ENCODE results near the gene CAPN5. TPM values are rescaled to one million over a fixed set of nuclear protein-coding genes. Genes with fewer than 3 reads are reported as not detected.

Gene CAPN5
- total RNA-seq, 1 donor = 14.7 TPM

- no peak overlapping the region for H3K4me3 ChIP-seq (ENCODE audit: low read depth, low read length)
- TF ChIP-seq, protein P1, sequence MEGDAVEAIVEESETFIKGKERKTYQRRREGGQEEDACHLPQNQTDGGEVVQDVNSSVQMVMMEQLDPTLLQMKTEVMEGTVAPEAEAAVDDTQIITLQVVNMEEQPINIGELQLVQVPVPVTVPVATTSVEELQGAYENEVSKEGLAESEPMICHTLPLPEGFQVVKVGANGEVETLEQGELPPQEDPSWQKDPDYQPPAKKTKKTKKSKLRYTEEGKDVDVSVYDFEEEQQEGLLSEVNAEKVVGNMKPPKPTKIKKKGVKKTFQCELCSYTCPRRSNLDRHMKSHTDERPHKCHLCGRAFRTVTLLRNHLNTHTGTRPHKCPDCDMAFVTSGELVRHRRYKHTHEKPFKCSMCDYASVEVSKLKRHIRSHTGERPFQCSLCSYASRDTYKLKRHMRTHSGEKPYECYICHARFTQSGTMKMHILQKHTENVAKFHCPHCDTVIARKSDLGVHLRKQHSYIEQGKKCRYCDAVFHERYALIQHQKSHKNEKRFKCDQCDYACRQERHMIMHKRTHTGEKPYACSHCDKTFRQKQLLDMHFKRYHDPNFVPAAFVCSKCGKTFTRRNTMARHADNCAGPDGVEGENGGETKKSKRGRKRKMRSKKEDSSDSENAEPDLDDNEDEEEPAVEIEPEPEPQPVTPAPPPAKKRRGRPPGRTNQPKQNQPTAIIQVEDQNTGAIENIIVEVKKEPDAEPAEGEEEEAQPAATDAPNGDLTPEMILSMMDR (IDR thresholded peaks at IDR 0.05; ENCODE audit: insufficient read depth, low read depth, low read length) = no peak
- DNase-seq (ENCODE audit: low read depth) = no peak
Observed at GRCh38 chr11:77110836-77111235, 44.1 kb downstream of the CAPN5 start.

DNA sequence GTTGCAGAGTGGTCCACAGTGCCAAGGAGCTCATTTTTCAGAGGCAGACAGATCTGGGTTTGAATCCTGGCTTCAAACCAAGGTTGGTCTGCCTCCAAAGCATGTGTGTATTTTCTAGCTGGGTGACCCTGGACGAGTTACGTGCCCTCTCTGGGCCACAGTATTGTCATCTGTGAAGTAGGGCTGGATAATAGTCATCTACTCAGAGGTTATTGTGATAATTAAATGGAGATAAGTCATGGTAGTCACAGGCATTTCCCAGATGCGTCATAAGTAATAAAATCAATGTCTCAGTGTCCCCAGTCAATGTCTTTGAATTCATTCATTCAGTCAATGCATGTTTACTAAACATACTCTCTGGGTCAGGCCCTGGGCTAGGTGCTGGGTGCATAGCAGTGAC, 44.5 kb downstream of the CAPN5 start:
- TF ChIP-seq, protein P1 (IDR thresholded peaks at IDR 0.05; ENCODE audit: insufficient read depth, low read depth, low read length) = no peak
- H3K4me3 ChIP-seq (ENCODE audit: low read depth, low read length) = no peak overlapping the region
- peak; percentile 51 for DNase-seq (ENCODE audit: low read depth)

GRCh38 chr11:77111946-77112345, 45.2 kb downstream of the CAPN5 start:
- DNase-seq (ENCODE audit: low read depth) = no peak
- no peak overlapping the region for H3K4me3 ChIP-seq (ENCODE audit: low read depth, low read length)
- TF ChIP-seq, protein P1 (IDR thresholded peaks at IDR 0.05; ENCODE audit: insufficient read depth, low read depth, low read length) = no peak

DNA sequence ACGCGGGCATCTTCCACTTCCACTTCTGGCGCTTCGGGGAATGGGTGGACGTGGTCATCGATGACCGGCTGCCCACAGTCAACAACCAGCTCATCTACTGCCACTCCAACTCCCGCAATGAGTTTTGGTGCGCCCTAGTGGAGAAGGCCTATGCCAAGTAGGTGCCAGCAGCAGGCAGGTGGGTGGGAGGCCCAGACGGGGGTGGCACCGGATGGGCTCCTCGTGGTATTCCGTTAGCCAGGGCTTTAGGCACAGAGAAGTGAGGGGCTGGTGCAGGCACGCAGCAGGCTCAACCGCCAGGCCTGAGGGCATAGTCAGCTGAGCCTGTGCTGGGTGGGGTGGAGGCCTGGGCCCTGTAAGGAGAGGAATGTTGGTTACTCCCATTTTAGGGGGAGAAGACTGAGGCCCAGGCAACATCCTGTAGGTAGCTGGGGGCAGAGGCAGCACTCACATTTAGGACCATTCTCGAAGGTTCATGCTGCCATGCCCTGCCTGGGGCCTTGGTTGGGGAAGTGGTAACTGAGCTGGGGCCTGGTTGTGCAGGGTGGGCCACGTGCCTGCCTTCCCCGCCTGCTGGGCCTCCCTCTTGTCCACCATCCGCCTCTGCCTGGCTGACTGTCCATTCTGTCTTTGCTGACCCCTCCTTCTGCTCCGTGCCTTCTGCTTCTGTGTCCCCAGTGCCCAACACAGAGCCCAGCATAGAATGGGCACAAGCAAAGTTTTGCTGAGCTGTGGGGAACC, 46.0 kb downstream of the CAPN5 start:
- no peak overlapping the region for H3K4me3 ChIP-seq (ENCODE audit: low read depth, low read length)
- no peak for DNase-seq (ENCODE audit: low read depth)
- TF ChIP-seq, protein P1 (IDR thresholded peaks at IDR 0.05; ENCODE audit: insufficient read depth, low read depth, low read length) = no peak

DNA sequence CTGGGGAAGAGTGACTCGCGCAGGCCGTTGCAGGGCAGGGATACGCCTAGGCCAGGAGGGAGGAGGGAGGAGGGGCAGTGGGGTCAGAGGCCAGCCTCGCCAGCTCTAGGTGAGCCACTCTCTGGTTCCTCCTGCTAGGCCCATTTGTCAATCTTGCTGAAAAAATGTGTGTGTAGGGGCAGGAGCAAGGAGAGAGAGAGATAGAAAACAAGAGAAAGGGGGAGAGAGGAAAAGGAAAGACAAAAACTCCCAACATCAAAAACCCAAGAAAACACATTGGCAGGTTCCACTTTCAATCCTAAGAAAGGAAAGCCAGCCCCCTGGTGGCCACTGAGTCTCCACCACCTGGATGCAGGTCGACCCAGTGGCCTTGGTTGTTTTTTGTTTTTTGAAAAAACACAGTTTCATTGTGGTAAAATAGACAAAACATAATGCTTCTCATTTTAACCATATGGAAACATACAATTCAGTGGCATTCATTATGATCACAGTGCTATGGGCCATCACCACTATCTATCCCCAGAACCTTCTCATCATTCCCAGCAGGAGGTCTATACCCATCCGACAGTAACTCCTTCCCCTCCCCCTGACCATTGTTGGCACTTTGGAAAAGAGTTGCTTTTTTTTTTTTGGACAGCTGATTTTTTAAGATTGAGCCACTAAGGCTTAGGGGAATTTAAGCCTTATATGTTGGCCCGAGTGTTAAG, 46.8 kb downstream of the CAPN5 start:
- TF ChIP-seq, protein P1 (IDR thresholded peaks at IDR 0.05; ENCODE audit: insufficient read depth, low read depth, low read length) = peak; percentile 66
- DNase-seq (ENCODE audit: low read depth) = peak; percentile 33
- H3K4me3 ChIP-seq (ENCODE audit: low read depth, low read length) = no peak overlapping the region

DNA sequence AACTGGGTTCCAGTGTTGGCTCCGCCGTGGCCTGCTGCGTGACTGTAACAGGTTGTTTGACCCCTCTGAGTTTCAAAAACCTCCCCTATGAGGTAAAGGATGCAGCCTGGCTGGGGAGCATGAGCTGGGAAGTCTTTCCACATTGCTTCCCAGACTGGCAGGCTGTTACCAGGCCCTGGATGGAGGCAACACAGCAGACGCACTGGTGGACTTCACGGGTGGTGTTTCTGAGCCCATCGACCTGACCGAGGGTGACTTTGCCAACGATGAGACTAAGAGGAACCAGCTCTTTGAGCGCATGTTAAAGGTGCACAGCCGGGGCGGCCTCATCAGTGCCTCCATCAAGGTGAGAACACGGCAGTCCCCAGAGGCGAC, 47.3 kb downstream of the CAPN5 start:
- DNase-seq (ENCODE audit: low read depth) = no peak
- no peak overlapping the region for H3K4me3 ChIP-seq (ENCODE audit: low read depth, low read length)
- TF ChIP-seq, protein P1 (IDR thresholded peaks at IDR 0.05; ENCODE audit: insufficient read depth, low read depth, low read length) = no peak
